Esophagus muscularis mucosa (tissue), 4 donors: ENCODE results near the gene SLC5A8. TPM values are rescaled to one million over a fixed set of nuclear protein-coding genes. Genes with fewer than 3 reads are reported as not detected.
"Not testable (repeated sequence)": the region's sequence is repeated elsewhere in the genome, so short reads cannot be mapped to it uniquely, and the experiment has no call there.

Experiments used
- DNase-seq: peaks from one replicate; pipeline ENCODE4 v3.0.0-alpha.2; 2017; ENCODE audit errors: extremely low spot score
- H3K27ac ChIP-seq, 4 donors: fragments of 200-600 bp; sonication (generic); replicated peaks in 1 of 4; 1 replicate in 3 of 4; 2 replicates in 1 of 4; pipeline ENCODE4 v1.5.1; 2016 to 2019; ENCODE audit warnings: mild to moderate bottlenecking in 1 of 4
- H3K27me3 ChIP-seq, 4 donors: fragments of 200-600 bp; sonication (generic); one replicate each; pipeline versions ENCODE4 v1.5.1 to v1.6.0; 2016 to 2019
- H3K36me3 ChIP-seq, 4 donors: fragments of 200-600 bp; sonication (generic); one replicate each; pipeline ENCODE4 v1.5.1; 2016 to 2019
- H3K4me1 ChIP-seq, 4 donors: fragments of 200-600 bp; sonication (generic); one replicate each; pipeline ENCODE4 v1.5.1; 2016 to 2019
- H3K4me3 ChIP-seq, 4 donors: fragments of 200-600 bp; sonication (generic); 1 replicate in 2 of 4; 2 replicates in 2 of 4; pipeline ENCODE4 v1.5.1; 2016 to 2019; ENCODE audit warnings: mild to moderate bottlenecking in 4 of 4, moderate library complexity in 1 of 4
- H3K9me3 ChIP-seq, 4 donors: fragments of 200-600 bp; sonication (generic); 1 replicate in 3 of 4; 2 replicates in 1 of 4; pipeline ENCODE4 v1.5.1; 2016 to 2019
- EP300 ChIP-seq: sonication (generic); formaldehyde crosslinking; IDR thresholded peaks from one replicate; pipeline ENCODE4 v1.6.1; 2017; ENCODE audit warnings: antibody characterized with exemption
- POLR2A ChIP-seq: fragments of 450-650 bp; IDR thresholded peaks from one replicate; pipeline ENCODE4 v1.6.1; 2017; ENCODE audit warnings: antibody characterized with exemption, moderate library complexity, mild to moderate bottlenecking, low read depth
- POLR2AphosphoS5 ChIP-seq, 2 donors: sonication (generic); formaldehyde crosslinking; IDR thresholded peaks; one replicate each; pipeline ENCODE4 v1.6.1; 2017; ENCODE audit warnings: antibody characterized with exemption in 2 of 2
- WGBS: methylation state at CpG from one replicate; pipeline ENCODE4 v1.1.5; 2018; 5-methylcytosine and 5-hydroxymethylcytosine counted together
- intact Hi-C: fragments of 100-400 bp; cut with DNase I; formaldehyde crosslinking; loops from one replicate; pipeline ENCODE4 v1.15.1; 2023
- total RNA-seq, 4 donors: library from RNA; depleted of rRNA; stranded (reverse); fragments of >200 nt; gene quantifications; one replicate each; pipeline versions ENCODE4 v1.1.0 to v1.2.1, GENCODE V29; 2016
- TF ChIP-seq, protein P1 (sequence below), 3 experiments: fragments of 200-600 bp in 2 of 3; fragments of 450-650 bp in 1 of 3; sonication (generic) in 2 of 3; IDR thresholded peaks; one replicate each; pipeline ENCODE4 v1.5.1; 2017 to 2019; ENCODE audit warnings: antibody characterized with exemption in 3 of 3, mild to moderate bottlenecking in 2 of 3, moderate library complexity in 1 of 3

The SLC5A8 gene
- total RNA-seq, 4 donors from 2014 or later: not detected

DNA sequence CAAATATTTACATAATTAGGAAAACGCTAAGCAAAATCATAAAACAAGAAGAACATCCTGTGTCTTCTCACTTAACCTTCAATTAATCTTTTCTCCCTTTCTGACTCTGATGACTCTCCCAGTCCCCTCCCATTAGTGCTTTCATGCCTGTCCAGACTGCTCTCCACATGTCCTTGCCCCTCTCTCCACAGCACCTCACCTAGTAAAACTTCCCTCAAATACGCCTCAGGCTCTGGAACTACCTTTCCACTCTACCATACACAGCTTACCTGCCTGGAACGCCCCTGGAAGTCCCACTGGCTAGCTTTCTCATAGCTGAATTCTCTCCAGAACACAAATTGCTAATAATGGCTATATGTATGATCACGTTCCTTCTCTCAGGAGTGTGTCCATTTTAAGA is 44.7 kb downstream of the SLC5A8 start:
- intact Hi-C loops: no loop called here
- Histone ChIP-seq H3K9me3 (peaks cover 0 to 6% (median 0%) of the 10 kb centered on the region in 4 donors), H3K27me3 (no peaks in the 10 kb centered on the region), H3K4me1 (no peaks in the 10 kb centered on the region), H3K27ac (no peak overlapping the region), H3K36me3 (no peaks in the 10 kb centered on the region), H3K4me3 (no peak overlapping the region)
- no peak for DNase-seq
- WGBS: 73% methylated on average over 4 of the region's 4 CpGs
- TF ChIP-seq EP300: no peak
- no peak for TF ChIP-seq POLR2AphosphoS5 (IDR thresholded peaks at IDR 0.05)
- TF ChIP-seq, protein P1, sequence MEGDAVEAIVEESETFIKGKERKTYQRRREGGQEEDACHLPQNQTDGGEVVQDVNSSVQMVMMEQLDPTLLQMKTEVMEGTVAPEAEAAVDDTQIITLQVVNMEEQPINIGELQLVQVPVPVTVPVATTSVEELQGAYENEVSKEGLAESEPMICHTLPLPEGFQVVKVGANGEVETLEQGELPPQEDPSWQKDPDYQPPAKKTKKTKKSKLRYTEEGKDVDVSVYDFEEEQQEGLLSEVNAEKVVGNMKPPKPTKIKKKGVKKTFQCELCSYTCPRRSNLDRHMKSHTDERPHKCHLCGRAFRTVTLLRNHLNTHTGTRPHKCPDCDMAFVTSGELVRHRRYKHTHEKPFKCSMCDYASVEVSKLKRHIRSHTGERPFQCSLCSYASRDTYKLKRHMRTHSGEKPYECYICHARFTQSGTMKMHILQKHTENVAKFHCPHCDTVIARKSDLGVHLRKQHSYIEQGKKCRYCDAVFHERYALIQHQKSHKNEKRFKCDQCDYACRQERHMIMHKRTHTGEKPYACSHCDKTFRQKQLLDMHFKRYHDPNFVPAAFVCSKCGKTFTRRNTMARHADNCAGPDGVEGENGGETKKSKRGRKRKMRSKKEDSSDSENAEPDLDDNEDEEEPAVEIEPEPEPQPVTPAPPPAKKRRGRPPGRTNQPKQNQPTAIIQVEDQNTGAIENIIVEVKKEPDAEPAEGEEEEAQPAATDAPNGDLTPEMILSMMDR (IDR thresholded peaks at IDR 0.05): no peak
- TF ChIP-seq POLR2A: no peak

DNA sequence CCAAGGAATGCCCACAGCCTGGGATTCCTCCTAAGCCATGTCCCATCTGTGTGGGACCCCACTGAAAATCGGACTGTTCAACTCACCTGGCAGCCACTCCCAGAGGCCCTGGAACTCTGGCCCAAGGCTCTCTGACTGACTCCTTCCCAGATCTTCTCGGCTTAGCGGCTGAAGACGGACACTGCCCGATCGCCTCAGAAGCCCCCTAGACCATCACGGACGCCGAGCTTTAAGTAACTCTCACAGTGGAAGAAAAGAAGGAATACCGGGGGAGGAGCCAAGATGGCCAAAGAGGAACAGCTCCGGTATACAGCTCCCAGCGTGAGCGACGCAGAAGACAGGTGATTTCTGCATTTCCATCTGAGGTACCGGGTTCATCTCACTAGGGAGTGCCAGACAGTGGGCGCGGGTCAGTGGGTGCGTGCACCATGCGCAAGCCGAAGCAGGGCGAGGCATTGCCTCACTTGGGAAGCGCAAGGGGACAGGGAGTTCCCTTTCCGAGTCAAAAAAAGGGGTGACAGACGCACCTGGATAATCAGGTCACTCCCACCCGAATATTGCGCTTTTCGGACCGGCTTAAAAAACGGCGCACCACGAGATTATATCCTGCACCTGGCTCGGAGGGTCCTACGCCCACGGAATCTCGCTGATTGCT is 64.1 kb downstream of the SLC5A8 start:
- DNase-seq, H3K4me1 ChIP-seq, H3K4me3 ChIP-seq, H3K27me3 ChIP-seq, H3K9me3 ChIP-seq, intact Hi-C loops, H3K27ac ChIP-seq, H3K36me3 ChIP-seq: not testable (repeated sequence)
- 94% methylated on average over 31 of the region's 35 CpGs for WGBS

DNA sequence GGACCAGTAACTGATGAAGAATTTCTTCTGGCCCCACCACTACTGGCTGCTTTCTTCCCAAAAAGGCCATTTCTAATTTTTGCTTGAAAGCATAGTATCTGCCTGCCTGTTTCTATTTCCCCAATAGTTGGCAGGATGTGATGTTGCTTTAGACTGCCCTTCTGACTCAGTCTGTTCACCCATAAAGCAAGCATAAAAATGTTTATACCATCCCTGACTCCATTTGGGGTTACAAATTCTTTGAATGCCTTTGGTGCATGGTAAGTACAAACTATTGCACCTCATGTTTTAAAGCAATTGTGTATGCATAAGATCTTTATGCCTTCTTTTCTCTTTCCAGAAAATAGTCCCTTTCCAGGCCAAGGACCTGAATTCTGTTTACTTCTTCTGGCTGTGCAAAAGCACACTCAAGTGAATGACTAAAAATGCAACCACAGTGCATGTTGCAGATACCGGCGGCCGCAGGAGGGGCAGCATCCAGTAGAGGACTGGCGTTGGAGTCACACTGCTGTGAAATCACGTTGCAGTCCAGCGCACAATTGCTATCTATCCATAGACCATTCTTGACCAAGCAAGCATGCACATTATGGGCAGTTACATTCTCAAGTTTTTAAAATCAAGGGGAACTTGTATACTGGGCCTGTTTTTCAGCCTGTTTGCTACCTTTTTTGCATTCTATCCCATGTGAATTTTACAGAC is 82.4 kb downstream of the SLC5A8 start:
- no peaks in the 10 kb centered on the region for H3K4me1 ChIP-seq
- H3K36me3 ChIP-seq: no peaks in the 10 kb centered on the region
- intact Hi-C loops: no loop called here
- H3K4me3 ChIP-seq: no peak overlapping the region
- no peaks in the 10 kb centered on the region for H3K27me3 ChIP-seq
- no peak for DNase-seq
- no peak for TF ChIP-seq POLR2A
- TF ChIP-seq, protein P1 (IDR thresholded peaks at IDR 0.05): no peak
- no peak for TF ChIP-seq POLR2AphosphoS5 (IDR thresholded peaks at IDR 0.05)
- no peak for TF ChIP-seq EP300
- WGBS: 88% methylated on average over 6 of the region's 6 CpGs
- H3K9me3 ChIP-seq: no peaks in the 10 kb centered on the region
- no peak overlapping the region for H3K27ac ChIP-seq

DNA sequence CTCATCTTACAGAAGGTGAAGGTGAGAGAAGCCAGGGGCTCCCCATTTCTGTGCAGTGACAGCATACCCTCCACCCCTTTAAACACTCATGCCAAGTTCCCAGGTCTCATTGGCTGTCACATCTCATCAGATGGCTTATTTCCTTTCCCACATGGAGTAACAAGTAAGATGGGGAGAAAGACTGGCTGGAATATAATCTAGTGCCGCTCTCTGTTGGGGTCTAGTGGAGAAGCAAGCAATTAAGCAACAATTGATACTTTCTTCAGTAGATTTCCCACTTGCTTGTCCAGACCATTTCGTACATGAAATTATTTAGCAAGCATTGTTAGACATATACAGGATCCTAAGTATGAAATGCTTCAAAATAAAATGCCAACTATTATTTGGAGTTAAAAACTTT is 92.2 kb downstream of the SLC5A8 start:
- no peak overlapping the region for H3K27ac ChIP-seq
- H3K9me3 ChIP-seq: peaks cover 0 to 7% (median 0%) of the 10 kb centered on the region in 4 donors
- H3K4me3 ChIP-seq: no peak overlapping the region
- WGBS: 78% methylated on average over 2 of the region's 2 CpGs
- TF ChIP-seq EP300 (no peak), POLR2AphosphoS5 (IDR thresholded peaks at IDR 0.05) (no peak), POLR2A (no peak)
- TF ChIP-seq, protein P1 (IDR thresholded peaks at IDR 0.05): no peak
- no peaks in the 10 kb centered on the region for H3K4me1 ChIP-seq
- no peak for DNase-seq
- intact Hi-C loops: no loop called here
- H3K27me3 ChIP-seq: no peaks in the 10 kb centered on the region
- no peaks in the 10 kb centered on the region for H3K36me3 ChIP-seq

DNA sequence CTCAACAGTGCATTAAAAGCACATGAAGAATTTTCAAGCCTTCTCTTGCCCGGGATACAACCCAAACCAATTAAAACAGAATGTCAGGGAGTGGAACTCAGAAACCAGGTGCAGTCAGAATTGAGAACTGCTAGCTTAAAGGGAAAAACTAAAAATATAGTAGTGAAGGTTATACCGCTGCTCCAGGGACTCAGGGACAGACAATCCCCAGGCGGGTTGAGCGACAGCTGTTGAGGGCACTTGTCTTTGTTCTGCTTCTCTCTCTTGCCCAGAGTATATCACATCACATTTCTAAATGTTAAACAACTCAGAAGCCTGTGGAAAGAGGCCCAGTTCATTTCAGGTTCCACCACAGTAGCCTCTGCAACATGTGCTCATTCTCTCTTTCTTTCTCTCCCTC is 93.1 kb downstream of the SLC5A8 start:
- Histone ChIP-seq H3K36me3 (no peaks in the 10 kb centered on the region), H3K4me3 (no peak overlapping the region), H3K27me3 (no peaks in the 10 kb centered on the region), H3K4me1 (no peaks in the 10 kb centered on the region), H3K9me3 (peaks cover 0 to 7% (median 0%) of the 10 kb centered on the region in 4 donors), H3K27ac (no peak overlapping the region)
- intact Hi-C loops: no loop called here
- no peak for DNase-seq
- 80% methylated on average over 4 of the region's 4 CpGs for WGBS
- TF ChIP-seq, protein P1 (IDR thresholded peaks at IDR 0.05): no peak
- TF ChIP-seq EP300: no peak
- no peak for TF ChIP-seq POLR2AphosphoS5 (IDR thresholded peaks at IDR 0.05)
- no peak for TF ChIP-seq POLR2A
